Lower leg skin (tissue), 3 donors: ENCODE measurements around the gene C7.

Experiments
- POLR2A ChIP-seq, 2 donors: fragments of 450-650 bp; IDR thresholded peaks; one replicate each; pipeline ENCODE4 v1.6.1; 2016 to 2017; ENCODE audit warnings: antibody characterized with exemption in 2 of 2, mild to moderate bottlenecking in 1 of 2, moderate library complexity in 1 of 2
- TF ChIP-seq, protein P1 (sequence below), 3 donors: fragments of 450-650 bp; IDR thresholded peaks; one replicate each; pipeline ENCODE4 v1.5.1; 2016; ENCODE audit warnings: antibody characterized with exemption in 3 of 3, mild to moderate bottlenecking in 3 of 3, moderate library complexity in 2 of 3

DNA sequence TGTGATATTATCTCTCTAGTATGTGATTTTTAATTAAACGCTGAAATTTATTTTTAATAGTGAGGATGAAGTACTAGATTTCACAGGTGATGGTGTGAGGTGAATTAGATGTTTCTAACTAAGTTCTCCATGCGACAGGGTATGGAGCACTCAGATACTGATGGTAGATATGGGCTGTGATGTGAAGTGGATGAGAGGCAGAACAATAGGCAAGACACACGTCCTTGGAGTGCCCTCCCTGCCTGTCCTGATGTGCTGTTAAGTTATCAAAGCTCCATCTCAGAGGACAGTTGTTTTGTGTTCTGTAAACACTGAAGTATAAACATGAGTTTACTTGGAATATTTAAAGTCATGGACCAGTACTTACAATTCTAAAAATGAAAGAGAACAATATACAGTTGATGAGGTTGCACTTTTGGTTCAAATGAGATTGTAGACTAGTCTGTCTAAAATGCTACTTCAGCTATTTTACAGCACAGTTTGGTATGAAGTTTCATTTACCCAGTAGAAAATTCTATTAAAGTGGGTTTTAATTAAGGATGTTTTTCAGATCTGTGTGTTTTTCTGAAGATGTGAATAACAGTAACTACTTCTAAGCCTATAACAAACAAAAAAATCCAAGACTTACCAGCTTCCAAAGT, 64.2 kb downstream of the C7 start:
- TF ChIP-seq, protein P1, sequence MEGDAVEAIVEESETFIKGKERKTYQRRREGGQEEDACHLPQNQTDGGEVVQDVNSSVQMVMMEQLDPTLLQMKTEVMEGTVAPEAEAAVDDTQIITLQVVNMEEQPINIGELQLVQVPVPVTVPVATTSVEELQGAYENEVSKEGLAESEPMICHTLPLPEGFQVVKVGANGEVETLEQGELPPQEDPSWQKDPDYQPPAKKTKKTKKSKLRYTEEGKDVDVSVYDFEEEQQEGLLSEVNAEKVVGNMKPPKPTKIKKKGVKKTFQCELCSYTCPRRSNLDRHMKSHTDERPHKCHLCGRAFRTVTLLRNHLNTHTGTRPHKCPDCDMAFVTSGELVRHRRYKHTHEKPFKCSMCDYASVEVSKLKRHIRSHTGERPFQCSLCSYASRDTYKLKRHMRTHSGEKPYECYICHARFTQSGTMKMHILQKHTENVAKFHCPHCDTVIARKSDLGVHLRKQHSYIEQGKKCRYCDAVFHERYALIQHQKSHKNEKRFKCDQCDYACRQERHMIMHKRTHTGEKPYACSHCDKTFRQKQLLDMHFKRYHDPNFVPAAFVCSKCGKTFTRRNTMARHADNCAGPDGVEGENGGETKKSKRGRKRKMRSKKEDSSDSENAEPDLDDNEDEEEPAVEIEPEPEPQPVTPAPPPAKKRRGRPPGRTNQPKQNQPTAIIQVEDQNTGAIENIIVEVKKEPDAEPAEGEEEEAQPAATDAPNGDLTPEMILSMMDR (IDR thresholded peaks at IDR 0.05) = no peak
- TF ChIP-seq POLR2A (IDR thresholded peaks at IDR 0.05) = no peak
